ENCODE results near the gene PTPN7.
"Not testable (repeated sequence)": the region's sequence is repeated elsewhere in the genome, so short reads cannot be mapped to it uniquely, and the experiment has no call there.

The PTPN7 gene

DNA sequence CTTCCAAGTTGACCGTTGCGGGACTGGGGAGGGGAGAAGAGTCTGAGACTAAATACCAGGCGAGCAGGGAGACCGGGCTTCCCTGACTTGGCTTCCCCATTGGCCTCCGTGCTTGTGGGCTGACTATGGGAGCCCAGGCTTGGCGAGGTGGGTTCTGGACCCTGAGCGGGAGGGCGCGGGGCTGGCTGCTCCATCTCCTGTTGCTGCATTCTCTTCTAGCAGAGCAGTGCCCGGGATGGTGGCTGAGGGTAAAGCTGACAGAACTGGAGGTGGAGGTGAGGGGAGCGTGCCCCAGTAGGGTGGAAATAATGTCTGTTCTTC is 33.9 kb upstream of the PTPN7 start:
- ATAC-seq (no peak), DNase-seq (no peak)
- peak overlapping the region in 1 of 2 donors; percentile 29 for H3K4me3 Mint-ChIP-seq
- peaks cover 26% of the 10 kb centered on the region for H3K4me1 Mint-ChIP-seq
- H3K27me3 Mint-ChIP-seq: peaks cover 59% of the 10 kb centered on the region
- H3K9me3 Mint-ChIP-seq: no peaks in the 10 kb centered on the region
- H3K27ac Mint-ChIP-seq: no peak overlapping the region

DNA sequence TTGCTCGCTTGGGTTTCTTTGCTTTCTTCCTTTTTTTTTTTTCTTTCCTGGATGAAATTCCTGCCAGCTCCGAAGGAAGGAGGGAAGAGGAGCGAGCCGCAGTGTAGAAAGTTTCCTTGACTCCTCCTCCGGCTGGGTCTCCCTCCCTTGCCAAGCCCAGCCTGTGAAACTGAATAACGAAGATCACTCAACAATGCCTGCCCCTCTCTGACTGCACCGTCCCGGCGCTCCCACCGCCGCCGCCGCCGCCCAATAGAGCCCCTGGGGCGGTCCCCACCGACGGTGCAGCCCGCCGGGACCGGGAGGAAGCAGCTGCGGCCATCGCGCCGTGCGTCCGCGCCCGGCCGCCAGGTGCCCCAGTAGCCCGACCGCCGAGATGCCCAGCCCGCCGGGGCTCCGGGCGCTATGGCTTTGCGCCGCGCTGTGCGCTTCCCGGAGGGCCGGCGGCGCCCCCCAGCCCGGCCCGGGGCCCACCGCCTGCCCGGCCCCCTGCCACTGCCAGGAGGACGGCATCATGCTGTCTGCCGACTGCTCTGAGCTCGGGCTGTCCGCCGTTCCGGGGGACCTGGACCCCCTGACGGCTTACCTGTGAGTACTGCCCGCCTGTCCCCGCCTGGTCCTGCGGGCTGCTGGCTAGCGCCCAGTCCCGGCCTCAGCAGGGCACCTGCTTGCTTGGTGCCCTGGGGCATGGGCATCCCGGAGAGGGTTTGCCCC is 33.4 kb upstream of the PTPN7 start, which contains the start of gene LGR6:
Gene LGR6 (plus strand): TSS at position 186 of the 714 bp plus-strand sequence. CDS start 191 bp downstream, at position 377.
- Mint-ChIP-seq H3K4me1 (peaks cover 21% of the 10 kb centered on the region), H3K9me3 (no peaks in the 10 kb centered on the region), H3K27ac (no peak within 1 kb of the TSS), H3K27me3 (peaks cover 54% of the 10 kb centered on the region), H3K4me3 (peak within 1 kb of the TSS in 1 of 2 donors; percentile 73)
- DNase-seq (no peak), ATAC-seq (peak; percentile 18)

DNA sequence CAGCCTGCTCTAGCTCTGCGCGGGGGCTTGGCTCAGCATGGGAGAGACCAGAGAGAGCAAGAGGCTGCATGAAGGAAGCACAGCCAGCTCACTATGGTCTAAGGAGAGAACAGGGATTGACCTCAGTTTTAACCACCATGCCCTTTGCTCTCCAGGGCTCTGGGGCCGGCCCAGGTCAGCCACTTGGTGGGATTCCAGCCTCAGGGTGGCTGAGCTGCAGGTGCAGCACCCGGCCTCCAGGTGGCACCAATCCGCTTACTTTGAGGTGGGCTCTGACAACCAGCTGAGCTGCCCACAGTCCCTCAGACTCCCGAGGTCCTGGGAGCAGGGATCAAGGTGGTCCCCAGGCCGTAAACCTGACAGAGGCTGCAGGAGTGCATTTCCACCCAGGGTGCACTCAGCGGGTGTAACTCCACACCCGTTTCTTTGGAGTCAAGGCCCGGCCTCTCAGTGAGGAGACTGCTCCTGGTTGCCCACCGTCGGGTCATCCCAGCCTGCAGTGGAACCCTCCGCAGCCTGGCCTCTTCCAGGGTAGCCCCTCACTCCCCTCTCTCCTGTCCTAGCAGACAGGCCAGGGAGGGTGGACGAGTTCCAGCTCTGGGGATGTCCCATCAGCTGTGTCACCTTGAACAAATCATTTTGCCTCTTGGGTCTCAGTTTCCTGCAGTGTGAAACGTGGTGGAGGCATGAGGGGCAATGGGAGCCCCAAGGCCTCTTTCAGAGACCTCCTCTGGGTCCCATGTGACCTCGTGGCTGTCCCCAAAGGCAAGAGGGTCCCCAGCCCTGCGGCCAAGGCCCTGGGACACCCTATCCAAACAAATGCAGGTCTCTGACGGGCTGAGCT is 32.6 kb upstream of the PTPN7 start:
- peak; percentile 59 for DNase-seq
- peak overlapping the region in 1 of 2 donors; percentile 73 for H3K4me3 Mint-ChIP-seq
- H3K4me1 Mint-ChIP-seq: peaks cover 15% of the 10 kb centered on the region
- H3K9me3 Mint-ChIP-seq: no peaks in the 10 kb centered on the region
- H3K27me3 Mint-ChIP-seq: peaks cover 48% of the 10 kb centered on the region
- ATAC-seq: peak; percentile 40
- no peak overlapping the region for H3K27ac Mint-ChIP-seq

DNA sequence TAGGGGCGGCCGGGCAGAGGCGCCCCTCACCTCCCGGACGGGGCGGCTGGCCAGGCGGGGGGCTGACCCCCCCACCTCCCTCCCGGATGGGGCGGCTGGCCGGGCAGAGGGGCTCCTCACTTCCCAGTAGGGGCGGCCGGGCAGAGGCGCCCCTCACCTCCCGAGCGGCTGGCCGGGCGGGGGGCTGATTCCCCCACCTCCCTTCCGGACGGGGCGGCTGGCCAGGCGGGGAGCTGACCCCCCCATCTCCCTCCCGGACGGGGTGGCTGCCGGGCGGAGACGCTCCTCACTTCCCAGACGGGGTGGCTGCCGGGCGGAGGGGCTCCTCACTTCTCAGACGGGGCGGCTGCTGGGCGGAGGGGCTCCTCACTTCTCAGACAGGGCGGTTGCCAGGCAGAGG is 31.0 kb upstream of the PTPN7 start:
- Mint-ChIP-seq H3K4me1 (peaks cover 20% of the 10 kb centered on the region), H3K27me3 (peaks cover 58% of the 10 kb centered on the region)
- H3K27ac Mint-ChIP-seq, DNase-seq, H3K9me3 Mint-ChIP-seq, ATAC-seq, H3K4me3 Mint-ChIP-seq: not testable (repeated sequence)

DNA sequence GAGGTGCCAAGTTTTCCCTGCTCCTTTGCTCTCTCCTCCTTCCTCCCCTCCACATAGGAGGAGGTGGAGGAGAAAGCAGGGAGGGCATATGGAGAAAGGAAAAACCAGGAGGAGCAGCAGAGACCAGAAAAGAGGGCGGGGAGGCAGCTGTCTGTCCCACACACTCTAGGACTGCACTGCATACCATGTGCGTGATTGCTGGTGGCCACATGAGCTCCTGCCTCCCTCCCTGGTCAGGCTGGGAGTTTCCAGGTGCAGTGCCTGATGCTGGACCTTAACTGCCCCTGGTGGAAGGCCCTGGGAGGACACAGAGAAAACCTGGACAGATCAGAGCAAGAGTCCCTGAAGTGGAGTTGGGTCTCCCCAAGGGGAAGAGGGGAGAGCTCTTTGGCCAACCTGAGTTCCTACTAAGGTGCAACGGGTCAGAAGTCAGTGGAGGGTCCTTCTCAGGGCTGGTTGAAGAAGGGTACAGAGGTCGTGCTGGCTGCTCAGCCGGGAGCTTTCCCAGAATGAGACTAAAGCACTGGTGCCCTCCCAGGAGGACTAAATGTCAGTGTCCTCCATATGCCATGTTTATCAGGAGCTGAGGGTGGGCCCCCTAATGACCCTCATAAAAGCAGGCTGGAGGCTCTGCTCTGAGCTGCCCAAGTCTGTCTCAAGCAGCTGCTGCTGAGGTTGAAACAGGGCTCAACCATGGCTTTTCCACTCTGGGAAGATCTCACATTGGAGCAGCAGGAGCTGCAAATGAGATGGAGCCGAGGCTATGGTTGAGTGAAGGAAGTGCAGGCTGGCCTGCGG is 29.7 kb upstream of the PTPN7 start:
- peaks cover 54% of the 10 kb centered on the region for H3K27me3 Mint-ChIP-seq
- H3K27ac Mint-ChIP-seq: no peak overlapping the region
- no peaks in the 10 kb centered on the region for H3K9me3 Mint-ChIP-seq
- peaks cover 20% of the 10 kb centered on the region for H3K4me1 Mint-ChIP-seq
- DNase-seq (no peak), ATAC-seq (peak; percentile 11)
- no peak overlapping the region for H3K4me3 Mint-ChIP-seq

DNA sequence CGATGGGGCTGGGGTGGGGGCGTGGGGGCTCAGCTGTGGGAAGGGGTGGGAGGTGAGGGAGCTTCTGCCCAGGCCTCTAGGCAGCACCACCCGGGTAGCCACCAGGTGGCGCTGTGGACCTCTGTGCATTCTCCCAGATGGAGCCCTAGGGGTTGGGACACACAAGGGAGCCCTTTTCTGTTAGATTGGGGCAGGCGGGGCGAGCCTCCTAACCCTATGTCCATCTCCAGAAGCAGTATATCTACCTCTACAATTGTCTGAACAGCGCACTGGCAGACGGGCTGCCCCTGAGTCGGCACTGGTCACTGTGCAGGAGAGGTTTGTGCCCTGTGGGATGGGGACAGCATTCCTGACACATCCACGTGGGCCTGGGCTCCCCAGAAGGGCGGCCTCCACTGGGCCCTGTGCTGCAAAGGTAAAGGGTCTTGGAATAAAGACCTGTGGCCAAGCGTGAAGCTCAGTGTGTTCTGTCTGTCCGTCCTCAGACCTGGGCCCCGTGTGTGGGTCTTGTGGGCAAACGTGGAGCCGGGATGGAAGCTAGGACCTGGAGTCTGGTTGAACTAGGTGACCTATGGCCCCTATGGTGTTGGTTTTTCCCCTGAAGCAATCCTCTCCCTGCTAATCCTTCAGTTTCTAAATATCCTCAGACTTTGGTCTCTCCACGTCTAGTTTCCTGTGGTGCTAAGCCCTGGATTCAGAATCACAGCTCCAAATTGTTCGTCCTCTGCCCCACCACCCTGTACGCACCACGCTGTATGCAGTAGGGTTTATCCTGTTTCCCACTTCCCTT is 28.8 kb upstream of the PTPN7 start:
- Mint-ChIP-seq H3K4me3 (no peak overlapping the region), H3K9me3 (no peaks in the 10 kb centered on the region), H3K27ac (no peak overlapping the region), H3K4me1 (peaks cover 25% of the 10 kb centered on the region), H3K27me3 (peaks cover 54% of the 10 kb centered on the region)
- DNase-seq: peak; percentile 73 to 74
- peak; percentile 75 for ATAC-seq

DNA sequence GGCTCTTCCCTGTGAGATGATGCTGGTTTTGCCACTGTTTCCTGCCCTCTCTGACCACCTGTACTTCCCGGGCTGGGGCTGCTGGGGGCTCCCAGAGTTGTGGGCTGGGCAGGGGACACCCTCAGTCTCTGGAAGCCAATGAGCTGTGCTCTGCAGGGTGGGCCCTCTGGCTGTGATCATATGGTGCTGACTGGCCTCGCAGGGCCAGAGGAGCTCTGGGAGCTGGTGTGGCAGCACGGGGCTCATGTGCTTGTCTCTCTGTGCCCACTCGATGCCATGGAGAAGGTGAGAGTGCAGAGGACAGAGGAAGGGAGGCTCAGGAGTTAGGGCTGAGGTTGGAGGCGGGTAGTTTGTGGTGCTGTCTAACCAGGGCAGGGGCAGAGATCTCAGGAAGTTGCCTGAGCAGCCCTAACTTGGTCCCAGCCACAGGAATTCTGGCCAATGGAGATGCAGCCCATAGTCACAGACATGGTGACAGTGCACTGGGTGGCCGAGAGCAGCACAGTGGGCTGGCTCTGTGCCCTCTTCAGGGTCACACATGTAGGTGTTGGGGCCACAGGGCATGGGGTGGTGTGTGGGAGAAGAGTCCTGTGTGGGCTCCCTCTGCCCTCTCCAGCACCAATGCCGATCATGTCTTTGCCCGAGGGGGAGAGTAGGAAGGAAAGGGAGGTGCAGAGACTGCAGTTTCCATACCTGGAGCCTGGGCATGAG is 27.4 kb upstream of the PTPN7 start:
- Mint-ChIP-seq H3K27me3 (peaks cover 43% of the 10 kb centered on the region), H3K27ac (no peak overlapping the region), H3K9me3 (no peaks in the 10 kb centered on the region), H3K4me1 (peaks cover 26% of the 10 kb centered on the region), H3K4me3 (no peak overlapping the region)
- DNase-seq: no peak
- ATAC-seq: no peak

DNA sequence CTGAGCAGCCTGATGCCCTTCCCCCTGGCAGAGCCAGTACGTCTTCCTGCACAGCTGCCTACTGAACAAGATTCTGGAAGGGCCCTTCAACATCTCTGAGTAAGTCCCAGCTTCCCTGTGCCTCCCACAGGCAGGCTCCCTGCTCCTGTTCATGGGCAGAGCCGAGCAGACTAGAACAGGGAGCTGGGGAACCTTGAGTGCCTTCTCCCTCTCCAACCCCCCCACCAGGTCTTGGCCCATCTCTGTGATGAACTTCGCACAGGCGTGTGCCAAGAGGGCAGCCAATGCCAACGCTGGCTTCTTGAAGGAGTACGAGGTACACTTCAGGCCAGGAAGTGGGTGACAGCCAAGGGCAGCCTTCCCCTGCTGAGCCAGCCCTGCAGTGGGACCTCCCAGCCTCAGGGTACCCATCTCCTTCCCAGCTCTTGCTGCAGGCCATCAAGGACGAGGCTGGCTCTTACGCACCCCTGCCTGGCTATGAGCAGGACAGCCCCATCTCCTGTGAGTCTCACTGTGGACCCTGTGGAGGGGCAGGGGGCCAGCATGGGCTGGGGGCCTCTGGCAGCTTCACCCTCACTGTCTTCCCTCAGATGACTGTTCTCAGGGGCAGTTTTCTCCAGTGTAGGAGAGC is 26.8 kb upstream of the PTPN7 start:
- ATAC-seq (no peak), DNase-seq (no peak)
- H3K9me3 Mint-ChIP-seq: no peaks in the 10 kb centered on the region
- H3K27me3 Mint-ChIP-seq: peaks cover 36% of the 10 kb centered on the region
- H3K4me3 Mint-ChIP-seq: no peak overlapping the region
- peak overlapping the region in 1 of 2 donors; percentile 29 for H3K27ac Mint-ChIP-seq
- H3K4me1 Mint-ChIP-seq: peaks cover 30% of the 10 kb centered on the region

DNA sequence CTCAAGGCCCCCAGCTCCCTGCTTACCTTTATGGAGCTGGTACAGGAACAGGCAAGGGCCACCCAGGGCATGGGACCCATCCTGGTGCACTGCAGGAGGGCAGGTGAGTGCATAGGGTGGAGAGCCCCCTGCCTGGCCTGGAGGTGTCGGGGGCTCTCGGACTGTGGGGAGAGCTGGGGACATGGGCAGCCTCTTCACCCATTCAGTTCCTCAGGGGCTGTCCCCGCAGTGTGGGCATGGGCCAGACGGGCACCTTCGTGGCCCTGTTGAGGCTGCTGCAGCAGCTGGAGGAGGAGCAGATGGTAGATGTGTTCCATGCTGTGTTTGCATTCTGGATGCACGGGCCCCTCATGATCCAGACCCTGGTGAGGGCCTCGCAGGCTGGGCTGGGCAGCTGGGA is 25.9 kb upstream of the PTPN7 start:
- Mint-ChIP-seq H3K27me3 (peaks cover 36% of the 10 kb centered on the region), H3K27ac (peak overlapping the region in 1 of 2 donors; percentile 74), H3K4me1 (peaks cover 30% of the 10 kb centered on the region), H3K4me3 (no peak overlapping the region), H3K9me3 (no peaks in the 10 kb centered on the region)
- DNase-seq (no peak), ATAC-seq (no peak)

DNA sequence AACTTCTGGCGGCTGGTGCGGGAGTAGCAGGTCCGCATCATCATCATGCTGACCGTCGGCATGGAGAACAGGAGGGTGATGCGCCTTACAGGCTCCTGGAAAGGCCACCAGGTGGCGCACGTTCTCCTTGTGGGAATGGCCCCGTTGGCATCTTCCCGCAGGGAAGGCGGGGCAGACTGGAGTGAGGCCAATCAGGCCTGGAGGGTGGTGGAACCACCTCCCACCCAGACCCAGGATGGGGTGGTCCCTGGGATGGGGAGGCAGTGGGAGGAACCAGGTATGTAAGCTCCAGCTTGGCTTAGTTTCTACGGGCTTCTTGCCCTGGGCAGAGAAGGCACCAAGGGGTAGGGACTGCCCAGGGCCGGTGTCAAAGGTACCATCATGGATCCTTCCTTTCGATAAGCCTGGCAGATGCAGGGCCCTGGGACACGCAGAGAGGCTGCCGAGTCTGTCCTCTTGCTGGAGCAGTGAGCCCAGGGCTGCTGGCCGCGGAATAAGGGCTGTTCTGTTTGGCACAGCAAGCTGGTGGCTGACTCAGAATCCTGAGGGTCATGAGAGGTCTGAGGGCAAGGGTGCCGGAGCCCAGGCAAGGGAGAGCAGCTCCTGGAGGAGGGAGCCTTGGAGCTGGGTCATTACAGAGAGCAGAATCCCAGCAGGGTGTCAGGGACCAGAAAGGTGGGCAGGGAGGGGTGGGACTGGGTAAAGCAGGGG is 24.5 kb upstream of the PTPN7 start:
- Mint-ChIP-seq H3K27me3 (peaks cover 36% of the 10 kb centered on the region), H3K27ac (no peak overlapping the region), H3K4me3 (peak overlapping the region in 1 of 2 donors; percentile 21), H3K4me1 (peaks cover 36% of the 10 kb centered on the region), H3K9me3 (no peaks in the 10 kb centered on the region)
- DNase-seq (peak; percentile 58 to 71), ATAC-seq (peak; percentile 68)

DNA sequence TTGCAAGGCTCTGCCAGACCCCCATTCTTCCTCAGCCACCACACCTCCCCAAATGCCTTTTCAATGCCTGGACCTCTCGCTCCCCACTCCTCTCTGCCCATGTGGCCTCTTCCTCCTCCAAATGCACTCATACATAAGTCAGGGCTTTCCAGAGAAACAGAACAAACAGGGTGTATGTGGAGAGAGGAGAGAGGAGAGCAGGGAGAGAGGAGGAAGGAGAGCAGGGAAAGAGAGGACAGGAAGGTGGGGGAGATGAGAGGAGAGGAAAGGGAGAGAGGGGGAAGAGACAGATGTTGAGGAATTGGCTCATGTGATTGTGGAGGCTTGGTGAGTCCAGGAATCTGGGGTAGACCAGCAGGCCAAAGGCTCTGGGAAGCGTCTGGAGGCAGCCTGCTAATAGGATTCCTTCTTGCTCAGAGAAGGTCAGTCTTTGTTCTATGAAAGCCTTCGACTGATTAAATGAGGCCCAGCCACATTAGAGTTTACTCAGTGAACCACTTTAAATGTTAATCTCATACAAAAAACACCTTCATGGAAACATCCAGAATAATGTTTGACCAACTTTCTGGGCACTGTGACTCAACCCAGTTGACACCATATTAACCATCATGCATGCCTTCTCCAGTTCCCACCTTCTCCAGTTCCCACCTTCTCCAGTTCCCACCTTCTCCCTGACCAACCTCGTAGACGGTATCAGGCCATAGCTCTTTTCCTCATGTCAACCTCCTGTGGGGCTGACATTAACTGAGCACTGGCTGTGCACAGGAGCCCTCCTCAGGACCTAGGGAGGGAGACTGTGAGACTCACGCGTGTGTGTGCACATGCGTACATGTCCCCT is 21.9 kb upstream of the PTPN7 start:
- DNase-seq: no peak
- no peak overlapping the region for H3K27ac Mint-ChIP-seq
- no peak for ATAC-seq
- H3K4me3 Mint-ChIP-seq: no peak overlapping the region
- peaks cover 26% of the 10 kb centered on the region for H3K27me3 Mint-ChIP-seq
- peaks cover 35% of the 10 kb centered on the region for H3K4me1 Mint-ChIP-seq
- no peaks in the 10 kb centered on the region for H3K9me3 Mint-ChIP-seq

DNA sequence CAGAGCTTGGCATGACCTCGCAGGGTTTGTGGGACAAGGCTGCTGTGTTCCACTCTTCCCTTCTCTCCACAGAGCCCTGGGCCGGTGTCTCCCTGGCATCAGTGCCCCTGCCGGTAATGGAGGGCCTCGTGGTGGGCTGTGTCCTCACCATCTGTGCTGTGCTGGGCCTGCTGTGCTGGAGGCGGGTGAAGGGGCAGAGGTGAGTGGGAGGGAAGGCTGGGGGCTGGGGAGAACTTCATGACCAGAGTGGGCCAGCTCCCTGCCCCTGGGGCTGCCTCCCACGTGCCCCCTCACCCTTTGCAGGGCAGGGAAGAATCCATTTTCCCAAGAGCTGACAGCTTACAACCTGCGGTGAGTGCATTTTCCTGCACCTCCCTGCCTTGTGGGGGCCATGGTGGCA is 21.2 kb upstream of the PTPN7 start:
- no peaks in the 10 kb centered on the region for H3K9me3 Mint-ChIP-seq
- no peak overlapping the region for H3K4me3 Mint-ChIP-seq
- peaks cover 20% of the 10 kb centered on the region for H3K27me3 Mint-ChIP-seq
- H3K4me1 Mint-ChIP-seq: peaks cover 35% of the 10 kb centered on the region
- ATAC-seq: no peak
- H3K27ac Mint-ChIP-seq: no peak overlapping the region
- no peak for DNase-seq

DNA sequence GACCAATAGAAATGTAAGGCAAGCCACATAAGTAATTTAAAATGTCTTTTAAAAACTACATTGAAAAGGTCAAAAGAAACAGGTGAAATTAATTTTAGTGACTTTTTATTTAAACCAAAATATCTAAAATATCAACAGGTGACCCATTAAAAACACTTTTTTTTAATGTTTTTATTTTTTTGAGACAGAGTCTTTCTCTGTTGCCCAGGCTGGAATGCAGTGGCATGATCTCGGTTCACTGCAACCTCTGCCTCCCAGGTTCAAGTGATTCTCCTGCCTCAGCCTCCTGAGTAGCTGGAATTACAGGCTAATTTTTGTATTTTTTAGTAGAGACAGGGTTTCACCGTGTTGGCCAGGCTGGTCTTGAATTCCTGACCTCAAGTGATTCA is 20.3 kb upstream of the PTPN7 start:
- not testable (repeated sequence) for H3K9me3 Mint-ChIP-seq, DNase-seq, H3K27ac Mint-ChIP-seq, ATAC-seq, H3K4me3 Mint-ChIP-seq
- Mint-ChIP-seq H3K4me1 (peaks cover 35% of the 10 kb centered on the region), H3K27me3 (peaks cover 17% of the 10 kb centered on the region)

Measured in stimulated activated naive CD8-positive, alpha-beta T cell treated with anti-CD3 and anti-CD28 coated beads, Interleukin-15, amount 100 ng/mL, for 72 hours (primary cell).